Keratinocyte (primary cell): ENCODE results near the gene SMIM36.
"Not testable (repeated sequence)": the region's sequence is repeated elsewhere in the genome, so short reads cannot be mapped to it uniquely, and the experiment has no call there.

Experiments
- EZH2 ChIP-seq: IDR thresholded peaks from one replicate; pipeline ENCODE4 v1.6.1; 2012; ENCODE audit warnings: inconsistent platforms, mild to moderate bottlenecking, low read length, moderate library complexity
- TF ChIP-seq, protein P1 (sequence below), 3 experiments: IDR thresholded peaks in 1 of 3; conservative IDR thresholded peaks in 1 of 3; optimal IDR thresholded peaks in 1 of 3; 2 replicates in 2 of 3; 3 replicates in 1 of 3; pipeline versions ENCODE3 to v1.5.1; 2011; ENCODE audit warnings: low read length in 3 of 3, mild to moderate bottlenecking in 3 of 3, moderate library complexity in 2 of 3, control low read depth in 1 of 3, inconsistent platforms in 1 of 3; ENCODE audit not compliant: insufficient read depth in 2 of 3; ENCODE audit errors: extremely low read depth in 1 of 3

- TF ChIP-seq, protein P1, sequence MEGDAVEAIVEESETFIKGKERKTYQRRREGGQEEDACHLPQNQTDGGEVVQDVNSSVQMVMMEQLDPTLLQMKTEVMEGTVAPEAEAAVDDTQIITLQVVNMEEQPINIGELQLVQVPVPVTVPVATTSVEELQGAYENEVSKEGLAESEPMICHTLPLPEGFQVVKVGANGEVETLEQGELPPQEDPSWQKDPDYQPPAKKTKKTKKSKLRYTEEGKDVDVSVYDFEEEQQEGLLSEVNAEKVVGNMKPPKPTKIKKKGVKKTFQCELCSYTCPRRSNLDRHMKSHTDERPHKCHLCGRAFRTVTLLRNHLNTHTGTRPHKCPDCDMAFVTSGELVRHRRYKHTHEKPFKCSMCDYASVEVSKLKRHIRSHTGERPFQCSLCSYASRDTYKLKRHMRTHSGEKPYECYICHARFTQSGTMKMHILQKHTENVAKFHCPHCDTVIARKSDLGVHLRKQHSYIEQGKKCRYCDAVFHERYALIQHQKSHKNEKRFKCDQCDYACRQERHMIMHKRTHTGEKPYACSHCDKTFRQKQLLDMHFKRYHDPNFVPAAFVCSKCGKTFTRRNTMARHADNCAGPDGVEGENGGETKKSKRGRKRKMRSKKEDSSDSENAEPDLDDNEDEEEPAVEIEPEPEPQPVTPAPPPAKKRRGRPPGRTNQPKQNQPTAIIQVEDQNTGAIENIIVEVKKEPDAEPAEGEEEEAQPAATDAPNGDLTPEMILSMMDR (optimal IDR thresholded peaks at IDR 0.05 in 1 of 3, IDR thresholded peaks at IDR 0.05 in 1 of 3, conservative IDR thresholded peaks at IDR 0.05 in 1 of 3; ENCODE audit: extremely low read depth in 1 of 3, insufficient read depth in 2 of 3, low read length in 3 of 3): not testable (repeated sequence)
- not testable (repeated sequence) for TF ChIP-seq EZH2
These were observed 9.6 kb downstream of the SMIM36 start for GRCh38 chr17:55501626-55502025.
